Natural killer cell (primary cell): ENCODE results near the gene RIC1. TPM values are rescaled to one million over a fixed set of nuclear protein-coding genes. Genes with fewer than 3 reads are reported as not detected.
"Not testable (repeated sequence)": the region's sequence is repeated elsewhere in the genome, so short reads cannot be mapped to it uniquely, and the experiment has no call there.

ENCODE experiments used
- ATAC-seq, 3 donors: fragments of 150-1000 bp in 2 of 3; fragments of 200-7000 bp in 1 of 3; cut with Tn5 transposase; 1 replicate in 1 of 3; 2 replicates in 2 of 3; pipeline ENCODE4 v1.10.0; 2021; ENCODE audit warnings: mild to moderate bottlenecking in 2 of 3, moderate library complexity in 2 of 3
- DNase-seq, 2 donors: peaks; one replicate each; pipeline versions ENCODE4 v3.0.0 to v3.0.0-alpha.2; 2013 to 2021; ENCODE audit warnings: mixed read lengths in 1 of 2
- H3K27ac ChIP-seq: one replicate; pipeline ENCODE4 v1.5.1; 2013; ENCODE audit warnings: mild to moderate bottlenecking, low read length
- H3K27me3 ChIP-seq: one replicate; pipeline ENCODE4 v1.6.1; 2013; ENCODE audit warnings: low read length; ENCODE audit not compliant: control insufficient read depth, insufficient read depth
- H3K36me3 ChIP-seq: one replicate; pipeline ENCODE4 v1.6.1; 2013; ENCODE audit warnings: low read length; ENCODE audit not compliant: control insufficient read depth, insufficient read depth
- H3K4me1 ChIP-seq: one replicate; pipeline ENCODE4 v1.6.1; 2013; ENCODE audit warnings: low read length; ENCODE audit not compliant: control insufficient read depth, insufficient read depth
- H3K4me3 ChIP-seq: one replicate; pipeline ENCODE4 v1.5.1; 2013; ENCODE audit warnings: low read length
- H3K9me3 ChIP-seq: one replicate; pipeline ENCODE4 v1.6.1; 2013; ENCODE audit warnings: low read length; ENCODE audit not compliant: control insufficient read depth, insufficient read depth
- H3K27ac Mint-ChIP-seq, 2 donors: one replicate each; pipeline ENCODE4 v1.8.0; 2022; ENCODE audit warnings: mild to moderate bottlenecking in 2 of 2, mixed read lengths in 2 of 2, moderate library complexity in 1 of 2
- H3K27me3 Mint-ChIP-seq, 2 donors: one replicate each; pipeline ENCODE4 v1.8.0; 2022; ENCODE audit warnings: low read depth in 2 of 2, mixed read lengths in 2 of 2
- H3K36me3 Mint-ChIP-seq: one replicate; pipeline ENCODE4 v1.8.0; 2022; ENCODE audit warnings: mixed read lengths
- H3K4me1 Mint-ChIP-seq, 2 donors: one replicate each; pipeline ENCODE4 v1.8.0; 2022; ENCODE audit warnings: mixed read lengths in 2 of 2
- H3K4me3 Mint-ChIP-seq: one replicate; pipeline ENCODE4 v1.8.0; 2022; ENCODE audit warnings: mild to moderate bottlenecking, moderate library complexity, mixed read lengths
- H3K9me3 Mint-ChIP-seq, 2 donors: one replicate each; pipeline ENCODE4 v1.8.0; 2022; ENCODE audit warnings: mixed read lengths in 2 of 2
- CTCF ChIP-seq: fragments of 200-600 bp; IDR thresholded peaks from one replicate; pipeline ENCODE4 v1.8.0; 2022; ENCODE audit warnings: antibody characterized with exemption
- WGBS: methylation state at CpG from one replicate; pipeline ENCODE4 v1.1.7; 2013; ENCODE audit warnings: missing lambda C conversion rate; ENCODE audit not compliant: insufficient coverage; 5-methylcytosine and 5-hydroxymethylcytosine counted together
- intact Hi-C: fragments of 100-400 bp; cut with micrococcal nuclease; formaldehyde crosslinking; loops from one replicate; pipeline ENCODE4 v1.14.2; 2022
- total RNA-seq, 4 donors: library from RNA; stranded (reverse); fragments of 120-200 nt in 1 of 4; gene quantifications; one replicate each; pipeline versions ENCODE4 v1.2.3 to v1.2.4, GENCODE V29; 2013 to 2022

The RIC1 gene
- total RNA-seq, 3 donors from 2014 or later (not counting 1 experiment from before 2014, with no cell fraction given): 23.5 to 33.9 (median 31.8) TPM

GRCh38 chr9:5714501-5715401 is 85.8 kb downstream of the RIC1 start:
- Mint-ChIP-seq H3K4me3 (no peak overlapping the region), H3K9me3 (peaks cover 0 to 2% of the 10 kb centered on the region in 2 donors), H3K4me1 (peaks cover 0 to 7% of the 10 kb centered on the region in 2 donors), H3K27ac (no peak overlapping the region), H3K36me3 (peaks cover 20% of the 10 kb centered on the region), H3K27me3 (no peaks in the 10 kb centered on the region)
- H3K4me3 ChIP-seq: no peak overlapping the region
- peaks cover 24% of the 10 kb centered on the region for H3K36me3 ChIP-seq
- no peaks in the 10 kb centered on the region for H3K4me1 ChIP-seq
- WGBS: 91% methylated on average over 2 of the region's 4 CpGs
- TF ChIP-seq CTCF: no peak
- H3K27me3 ChIP-seq: no peaks in the 10 kb centered on the region
- H3K9me3 ChIP-seq: no peaks in the 10 kb centered on the region
- intact Hi-C loops: no loop called here
- no peak overlapping the region for H3K27ac ChIP-seq
- no peak for ATAC-seq
- DNase-seq: peak in 1 of 2 donors; percentile 10

GRCh38 chr9:5715548-5716127 is 86.7 kb downstream of the RIC1 start:
- intact Hi-C loops: no loop called here
- ATAC-seq (no peak), DNase-seq (no peak)
- Mint-ChIP-seq H3K27me3 (no peaks in the 10 kb centered on the region), H3K36me3 (peaks cover 11% of the 10 kb centered on the region), H3K4me1 (peaks cover 0 to 12% of the 10 kb centered on the region in 2 donors), H3K27ac (no peak overlapping the region), H3K4me3 (no peak overlapping the region), H3K9me3 (peaks cover 0 to 2% of the 10 kb centered on the region in 2 donors)
- 99% methylated on average over 5 of the region's 5 CpGs for WGBS
- H3K27me3 ChIP-seq: no peaks in the 10 kb centered on the region
- H3K4me1 ChIP-seq: no peaks in the 10 kb centered on the region
- no peaks in the 10 kb centered on the region for H3K9me3 ChIP-seq
- no peak overlapping the region for H3K27ac ChIP-seq
- TF ChIP-seq CTCF: no peak
- peaks cover 24% of the 10 kb centered on the region for H3K36me3 ChIP-seq
- no peak overlapping the region for H3K4me3 ChIP-seq

- H3K9me3 ChIP-seq, H3K4me3 Mint-ChIP-seq, H3K27ac ChIP-seq, H3K27me3 ChIP-seq, H3K27me3 Mint-ChIP-seq, ATAC-seq, H3K4me1 ChIP-seq, intact Hi-C loops, H3K36me3 Mint-ChIP-seq, DNase-seq, H3K9me3 Mint-ChIP-seq, H3K27ac Mint-ChIP-seq, H3K4me3 ChIP-seq: not testable (repeated sequence)
- H3K4me1 Mint-ChIP-seq: peaks cover 0 to 12% of the 10 kb centered on the region in 2 donors
- H3K36me3 ChIP-seq: peaks cover 31% of the 10 kb centered on the region
- WGBS: 96% methylated on average over 10 of the region's 10 CpGs
These were observed 88.5 kb downstream of the RIC1 start for GRCh38 chr9:5717434-5717833.

GRCh38 chr9:5718296-5719032 is 89.6 kb downstream of the RIC1 start:
- H3K27ac Mint-ChIP-seq: peak overlapping the region in 1 of 2 donors; percentile 5
- no peaks in the 10 kb centered on the region for H3K27me3 ChIP-seq
- no peak for TF ChIP-seq CTCF
- ATAC-seq: no peak
- peaks cover 0 to 2% of the 10 kb centered on the region in 2 donors for H3K9me3 Mint-ChIP-seq
- peaks cover 0 to 12% of the 10 kb centered on the region in 2 donors for H3K4me1 Mint-ChIP-seq
- no peak overlapping the region for H3K4me3 Mint-ChIP-seq
- H3K27me3 Mint-ChIP-seq: no peaks in the 10 kb centered on the region
- intact Hi-C loops: no loop called here
- peaks cover 7% of the 10 kb centered on the region for H3K36me3 Mint-ChIP-seq
- no peak for DNase-seq
- H3K27ac ChIP-seq: no peak overlapping the region
- H3K36me3 ChIP-seq: peaks cover 28% of the 10 kb centered on the region
- no peaks in the 10 kb centered on the region for H3K4me1 ChIP-seq
- no peaks in the 10 kb centered on the region for H3K9me3 ChIP-seq
- H3K4me3 ChIP-seq: no peak overlapping the region
